Left renal cortex interstitium (tissue), 4 donors: Measurements from ENCODE around the gene CPEB1. TPM values are rescaled to one million over a fixed set of nuclear protein-coding genes. Genes with fewer than 3 reads are reported as not detected.

Source experiments
- DNase-seq, 4 donors: peaks; one replicate each; pipeline ENCODE4 v3.0.0-alpha.2; 2013; ENCODE audit warnings: low read depth in 4 of 4, low spot score in 2 of 4, missing footprints in 1 of 4
- polyA plus RNA-seq, 4 donors: library from polyadenylated mRNA; unstranded; fragments of 120-200 nt; gene quantifications; one replicate each; pipeline ENCODE4 v1.2.1, GENCODE V29; 2013; ENCODE audit not compliant: insufficient read length in 4 of 4

CPEB1 gene
- polyA plus RNA-seq, 4 donors: 1.8 to 3.3 (median 2.5) TPM

- DNase-seq: no peak
Observed at GRCh38 chr15:82599862-82600261, 47.3 kb downstream of the CPEB1 start.

DNA sequence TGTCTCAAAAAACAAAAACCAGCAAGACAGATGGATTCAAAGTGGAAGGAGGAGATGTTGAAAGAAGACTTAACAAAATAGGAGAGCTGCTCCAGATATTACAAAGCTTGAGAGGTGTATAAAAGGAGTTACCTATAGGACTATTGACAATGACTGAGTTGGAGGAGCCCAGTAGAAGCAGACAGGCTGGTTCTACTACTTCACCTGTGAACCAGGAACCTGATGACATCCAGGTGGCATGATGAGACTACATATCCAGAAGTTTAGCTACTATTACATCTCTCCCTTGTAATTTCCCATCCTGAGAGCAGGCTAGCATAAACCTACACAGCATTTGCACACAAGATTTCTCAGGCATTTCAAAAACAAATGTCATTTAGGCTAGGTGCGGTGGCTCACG is 49.3 kb downstream of the CPEB1 start:
- no peak for DNase-seq

DNA sequence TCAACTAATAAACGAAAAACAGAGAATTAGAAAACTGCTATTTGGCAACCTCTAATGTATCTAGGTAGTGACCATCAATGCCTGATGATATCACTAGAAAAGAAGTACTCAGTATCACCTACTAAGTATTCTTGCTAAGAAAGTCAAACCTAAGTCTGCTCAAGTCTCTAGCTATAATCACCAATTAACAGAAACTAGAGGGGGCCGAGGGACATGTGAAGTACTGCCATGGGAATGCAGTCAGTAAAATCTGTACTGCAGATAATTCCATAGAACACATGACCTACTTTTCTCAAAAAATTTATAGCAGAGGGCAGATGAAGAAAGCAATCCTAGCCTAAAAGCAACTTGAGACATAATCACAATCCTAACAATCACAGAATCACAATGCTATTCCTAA is 51.4 kb downstream of the CPEB1 start:
- no peak for DNase-seq

- no peak for DNase-seq
Observed at GRCh38 chr15:82595203-82595602, 52.0 kb downstream of the CPEB1 start.

- no peak for DNase-seq
Observed at GRCh38 chr15:82587805-82588204, 59.4 kb downstream of the CPEB1 start.

DNA sequence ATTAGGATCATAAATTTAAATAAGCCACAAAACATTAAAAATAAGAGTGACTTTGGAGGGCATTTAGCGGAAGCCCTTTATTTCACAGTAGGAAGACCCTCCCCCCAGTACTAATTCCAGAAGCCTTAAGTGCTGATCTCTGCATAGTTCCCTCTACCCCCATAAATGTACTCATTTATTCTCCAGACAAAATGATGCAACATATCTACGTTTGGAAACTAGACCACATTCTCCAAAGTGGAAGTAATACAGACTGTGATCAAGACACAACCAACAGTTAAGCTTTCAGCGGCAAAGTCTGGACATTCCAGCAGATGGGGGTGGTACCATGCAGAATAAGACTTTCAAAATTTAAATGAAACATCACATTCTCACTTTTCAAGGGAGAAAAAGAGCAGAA is 62.1 kb downstream of the CPEB1 start:
- DNase-seq: no peak

- DNase-seq: no peak
Observed at GRCh38 chr15:82580713-82581112, 66.5 kb downstream of the CPEB1 start.

GRCh38 chr15:82575335-82575734 is 71.8 kb downstream of the CPEB1 start:
- DNase-seq: no peak

GRCh38 chr15:82572986-82573385 is 74.2 kb downstream of the CPEB1 start:
- DNase-seq: no peak

DNA sequence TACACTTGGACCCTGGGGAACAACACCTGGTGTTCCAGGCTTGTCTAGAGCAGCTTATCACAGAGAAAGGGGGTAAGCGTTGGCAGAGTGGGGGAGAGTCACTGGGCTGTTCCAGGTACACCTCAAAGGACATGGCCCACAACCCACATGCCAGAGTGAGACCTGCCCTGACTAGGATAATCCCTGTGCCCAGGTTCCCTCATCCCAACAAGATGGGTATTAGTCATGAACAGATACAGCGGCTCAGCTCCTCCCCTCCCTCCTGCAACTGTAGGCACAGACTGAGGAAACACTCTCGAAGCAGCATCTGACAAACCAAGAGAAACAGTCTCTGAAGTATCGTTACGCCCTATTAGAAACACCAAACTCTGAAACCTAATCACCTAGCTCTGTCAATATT is 74.9 kb downstream of the CPEB1 start:
- DNase-seq: no peak

- DNase-seq: peak; percentile 13 to 63 (median 42)
Observed at GRCh38 chr15:82571722-82572222, 75.4 kb downstream of the CPEB1 start.

- no peak for DNase-seq
Observed at GRCh38 chr15:82570721-82571508, 76.2 kb downstream of the CPEB1 start.

- no peak for DNase-seq
Observed at GRCh38 chr15:82569834-82570233, 77.3 kb downstream of the CPEB1 start.

GRCh38 chr15:82568986-82569385 is 78.2 kb downstream of the CPEB1 start:
- no peak for DNase-seq

DNA sequence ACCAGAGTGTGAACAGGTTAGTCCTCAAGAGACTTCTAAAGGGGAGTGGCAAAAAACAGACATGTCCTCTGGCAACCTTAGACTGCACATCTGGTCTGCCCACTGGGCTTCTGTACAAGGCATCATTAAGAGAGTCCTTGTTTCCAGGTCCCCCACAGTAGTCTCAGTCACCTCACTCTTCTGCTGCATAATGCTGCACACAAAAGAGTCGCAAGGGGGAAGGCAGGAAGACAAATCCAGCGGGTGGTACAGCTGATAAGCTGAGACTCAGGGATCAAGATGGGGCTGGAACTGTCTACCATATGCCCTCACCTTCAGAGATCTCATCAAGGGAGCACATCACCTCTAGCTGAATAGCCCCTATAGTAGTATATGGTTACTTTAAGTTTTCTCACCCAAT is 79.5 kb downstream of the CPEB1 start:
- DNase-seq: no peak

DNA sequence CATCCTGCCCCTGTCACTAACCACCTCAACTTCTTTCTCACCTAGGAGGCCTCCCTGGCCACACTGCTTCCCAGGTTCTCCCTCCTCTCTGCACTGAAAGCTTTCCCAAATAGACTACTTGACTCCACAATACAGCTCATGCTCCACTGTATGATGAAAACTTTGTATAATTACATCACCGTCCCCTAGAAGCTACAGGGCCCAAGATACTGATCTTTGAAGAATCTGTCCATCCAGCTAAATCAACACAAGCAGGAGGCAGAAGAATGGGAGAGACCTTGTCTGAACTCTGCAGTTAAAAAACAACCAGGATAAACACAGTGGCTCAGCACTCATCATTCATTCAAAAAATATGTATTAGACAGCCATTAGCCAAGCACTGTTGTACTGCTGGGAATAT is 80.5 kb downstream of the CPEB1 start:
- no peak for DNase-seq

GRCh38 chr15:82558502-82558901 is 88.7 kb downstream of the CPEB1 start:
- DNase-seq: no peak

DNA sequence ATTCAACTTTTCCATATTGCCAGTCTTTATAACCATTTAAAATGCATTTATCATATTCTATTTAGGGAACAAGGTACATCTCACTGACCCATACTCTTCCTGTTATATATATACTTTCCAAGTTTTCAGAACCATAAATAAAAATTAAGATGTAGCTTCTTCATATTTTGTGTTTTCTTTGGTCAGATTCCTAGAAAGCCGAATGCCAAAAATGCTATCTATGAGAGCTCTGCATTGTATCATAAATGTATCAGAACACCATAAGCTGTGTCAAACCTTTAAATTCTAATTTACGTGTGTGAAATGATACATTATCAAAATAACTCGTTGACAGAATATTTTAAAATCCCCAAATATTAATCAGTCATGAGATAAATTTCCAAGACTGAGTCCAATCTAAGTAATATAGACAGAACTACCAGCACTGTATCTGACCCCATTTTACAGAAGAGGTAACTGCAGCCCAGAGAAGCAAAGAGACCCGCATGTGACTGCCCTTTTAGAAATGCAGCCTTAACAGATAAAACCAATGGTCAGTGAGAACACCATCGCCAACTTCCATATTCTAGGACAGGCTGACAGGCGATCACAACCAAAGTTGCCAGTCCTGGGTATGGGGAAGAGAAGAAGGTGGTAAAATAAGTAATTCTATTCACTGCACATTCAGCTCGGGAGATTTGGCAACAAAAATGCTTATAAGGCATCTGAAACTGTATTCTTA is 90.7 kb downstream of the CPEB1 start:
- DNase-seq: no peak

- DNase-seq: no peak
Observed at GRCh38 chr15:82554849-82555248, 92.3 kb downstream of the CPEB1 start.

DNA sequence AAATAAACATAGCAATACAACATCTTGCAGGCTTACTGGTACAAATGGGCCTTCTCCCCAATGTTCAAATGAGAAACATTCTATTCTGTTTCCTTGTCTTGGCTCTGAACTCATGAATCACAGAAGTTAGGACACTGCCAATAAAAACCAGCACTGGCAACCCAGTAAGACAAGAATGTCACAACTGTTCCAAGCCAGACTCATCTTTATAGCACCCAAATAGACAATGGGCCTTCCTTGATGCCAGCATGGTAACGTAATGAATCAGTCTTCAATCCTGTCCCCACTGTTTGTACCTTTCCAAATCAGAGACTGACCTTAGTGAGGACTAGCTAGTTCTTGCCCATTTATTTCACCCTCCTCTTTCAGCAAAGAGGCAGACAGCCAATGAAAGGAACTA is 92.8 kb downstream of the CPEB1 start:
- no peak for DNase-seq

DNA sequence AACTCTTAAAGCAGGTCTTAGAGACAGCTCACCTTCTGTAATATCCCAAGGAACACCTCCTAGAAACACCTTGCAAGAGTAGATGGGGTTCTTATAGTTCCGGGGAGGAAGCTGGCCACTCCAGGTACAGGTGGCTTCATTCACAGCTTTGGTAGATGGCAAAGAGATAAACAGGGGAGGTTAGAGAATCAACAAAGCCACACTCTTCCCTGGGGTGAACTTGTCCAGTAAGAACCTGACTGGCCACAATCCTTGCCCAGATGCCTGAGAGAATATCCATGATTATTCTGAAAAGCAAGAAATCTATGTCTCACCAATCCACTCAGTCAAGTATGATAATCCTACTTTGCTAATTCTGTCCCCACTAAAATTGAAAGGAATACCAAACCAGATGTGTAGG is 93.3 kb downstream of the CPEB1 start:
- no peak for DNase-seq

- DNase-seq: no peak
Observed at GRCh38 chr15:82552861-82553260, 94.3 kb downstream of the CPEB1 start.
